ENCODE measurements around the gene AGAP1.

DNA sequence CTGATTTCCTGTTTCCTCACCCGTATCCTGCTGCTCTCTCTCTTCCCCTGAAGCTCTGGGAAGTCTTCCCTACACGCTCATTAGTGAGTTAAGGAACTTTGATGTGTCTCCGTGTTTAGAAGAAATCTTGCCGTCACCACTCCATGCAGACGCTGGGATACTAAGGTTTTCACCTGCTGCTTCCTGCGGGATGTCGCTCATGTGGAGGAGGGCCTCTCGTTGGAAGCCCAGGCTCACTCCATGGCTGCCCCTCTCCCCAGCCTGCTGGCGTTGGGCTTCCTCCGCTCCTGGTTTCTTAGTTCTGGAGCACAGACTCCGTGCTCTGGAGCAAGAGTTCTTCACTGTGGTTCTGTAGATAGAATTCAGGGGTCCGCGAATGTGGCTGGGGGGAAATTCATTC is 348.0 kb downstream of the AGAP1 start:
- TF ChIP-seq, protein P1, sequence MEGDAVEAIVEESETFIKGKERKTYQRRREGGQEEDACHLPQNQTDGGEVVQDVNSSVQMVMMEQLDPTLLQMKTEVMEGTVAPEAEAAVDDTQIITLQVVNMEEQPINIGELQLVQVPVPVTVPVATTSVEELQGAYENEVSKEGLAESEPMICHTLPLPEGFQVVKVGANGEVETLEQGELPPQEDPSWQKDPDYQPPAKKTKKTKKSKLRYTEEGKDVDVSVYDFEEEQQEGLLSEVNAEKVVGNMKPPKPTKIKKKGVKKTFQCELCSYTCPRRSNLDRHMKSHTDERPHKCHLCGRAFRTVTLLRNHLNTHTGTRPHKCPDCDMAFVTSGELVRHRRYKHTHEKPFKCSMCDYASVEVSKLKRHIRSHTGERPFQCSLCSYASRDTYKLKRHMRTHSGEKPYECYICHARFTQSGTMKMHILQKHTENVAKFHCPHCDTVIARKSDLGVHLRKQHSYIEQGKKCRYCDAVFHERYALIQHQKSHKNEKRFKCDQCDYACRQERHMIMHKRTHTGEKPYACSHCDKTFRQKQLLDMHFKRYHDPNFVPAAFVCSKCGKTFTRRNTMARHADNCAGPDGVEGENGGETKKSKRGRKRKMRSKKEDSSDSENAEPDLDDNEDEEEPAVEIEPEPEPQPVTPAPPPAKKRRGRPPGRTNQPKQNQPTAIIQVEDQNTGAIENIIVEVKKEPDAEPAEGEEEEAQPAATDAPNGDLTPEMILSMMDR (IDR thresholded peaks at IDR 0.05), result no peak
- TF ChIP-seq POLR2A (IDR thresholded peaks at IDR 0.05), result no peak

Measured in right lobe of liver (tissue), 4 donors.